HEK293T (cell line): Measurements from ENCODE around the gene OR1K1.

Experiments
- CTCF ChIA-PET: fragments of 350-600 bp; formaldehyde crosslinking; extraction: SDS; loops from one replicate; lab custom pipeline; 2021; ENCODE audit warnings: antibody characterized with exemption, inconsistent platforms; lab: Yijun Ruan, JAX
- POLR2A ChIA-PET: fragments of 350-600 bp; formaldehyde crosslinking; extraction: SDS; loops from one replicate; lab custom pipeline; 2020; ENCODE audit warnings: antibody characterized with exemption, inconsistent platforms; lab: Yijun Ruan, JAX
- DNase-seq: peaks from one replicate; pipeline ENCODE4 v3.0.0; 2012; ENCODE audit warnings: mixed read lengths; ENCODE audit errors: extremely low spot score
- ARNT ChIP-seq: fragments of 450-650 bp; IDR thresholded peaks from 2 replicates; pipeline ENCODE4 v1.6.1; 2017; ENCODE audit warnings: mild to moderate bottlenecking
- BHLHE40 ChIP-seq: fragments of 450-650 bp; IDR thresholded peaks from 2 replicates; pipeline ENCODE4 v1.6.1; 2016; ENCODE audit warnings: mild to moderate bottlenecking, moderate library complexity, borderline replicate concordance
- CTBP1 ChIP-seq: fragments of 450-650 bp; IDR thresholded peaks from 2 replicates; pipeline ENCODE4 v1.6.1; 2016; ENCODE audit warnings: borderline replicate concordance
- ELF4 ChIP-seq: fragments of 450-650 bp; IDR thresholded peaks from 2 replicates; pipeline ENCODE4 v1.6.1; 2017; ENCODE audit warnings: antibody characterized with exemption
- FOXA1 ChIP-seq: fragments of 450-650 bp; IDR thresholded peaks from 2 replicates; pipeline ENCODE4 v1.6.1; 2016; ENCODE audit warnings: mild to moderate bottlenecking
- FOXK2 ChIP-seq: fragments of 450-650 bp; IDR thresholded peaks from 2 replicates; pipeline ENCODE4 v1.6.1; 2016; ENCODE audit warnings: mild to moderate bottlenecking
- FOXM1 ChIP-seq: fragments of 450-650 bp; IDR thresholded peaks from 2 replicates; pipeline ENCODE4 v1.6.1; 2017; ENCODE audit warnings: mild to moderate bottlenecking, borderline replicate concordance
- HDGF ChIP-seq: fragments of 450-650 bp; IDR thresholded peaks from 2 replicates; pipeline ENCODE4 v1.6.1; 2017; ENCODE audit warnings: antibody characterized with exemption, borderline replicate concordance
- L3MBTL2 ChIP-seq: fragments of 450-650 bp; conservative IDR thresholded peaks from 2 replicates; pipeline ENCODE4 v1.6.1; 2016; ENCODE audit warnings: mild to moderate bottlenecking
- LEF1 ChIP-seq: fragments of 450-650 bp; IDR thresholded peaks from 2 replicates; pipeline ENCODE4 v1.6.1; 2017; ENCODE audit warnings: mild to moderate bottlenecking, borderline replicate concordance
- NFRKB ChIP-seq: fragments of 450-650 bp; IDR thresholded peaks from 2 replicates; pipeline ENCODE4 v1.6.1; 2016; ENCODE audit warnings: mild to moderate bottlenecking, moderate library complexity
- PKNOX1 ChIP-seq: fragments of 450-650 bp; IDR thresholded peaks from 2 replicates; pipeline ENCODE4 v1.6.1; 2016
- SP1 ChIP-seq: fragments of 450-650 bp; IDR thresholded peaks from 2 replicates; pipeline ENCODE4 v1.6.1; 2017
- SUZ12 ChIP-seq: fragments of 450-650 bp; IDR thresholded peaks from 2 replicates; pipeline ENCODE4 v1.6.1; 2016; ENCODE audit warnings: mild to moderate bottlenecking
- TARDBP ChIP-seq: fragments of 450-650 bp; IDR thresholded peaks from 2 replicates; pipeline ENCODE4 v1.6.1; 2016
- ZNF384 ChIP-seq: fragments of 450-650 bp; IDR thresholded peaks from 2 replicates; pipeline ENCODE4 v1.6.1; 2016

OR1K1 gene

GRCh38 chr9:122810306-122810946 is 10.5 kb downstream of the OR1K1 start:
- CTCF ChIA-PET, result interaction anchor here (0.6 to 1.6 kb wide), 2 partner anchors 151 to 346 kb away, joined by 3 to 4 read pairs; no protein-coding TSS in a partner anchor
- TF ChIP-seq FOXK2, result no peak
- no peak for TF ChIP-seq BHLHE40
- TF ChIP-seq FOXM1, result no peak
- TF ChIP-seq ARNT, result no peak
- peak; percentile 73 for DNase-seq
- POLR2A ChIA-PET, result interaction anchor here (1.0 kb wide), 1 partner anchor 17 kb away, joined by 3 read pairs; no protein-coding TSS in a partner anchor

- ChIA-PET CTCF (no interaction called here), POLR2A (no interaction called here)
- no peak for DNase-seq
- TF ChIP-seq FOXK2 (no peak), FOXM1 (no peak)
These were observed 12.8 kb downstream of the OR1K1 start for GRCh38 chr9:122812736-122813135.

GRCh38 chr9:122814545-122814944 is 14.6 kb downstream of the OR1K1 start:
- ChIA-PET POLR2A (interaction anchor here (1.1 kb wide), 1 partner anchor 14 kb away, joined by 3 read pairs; the partner anchor contains the start of gene PDCL), CTCF (no interaction called here)
- no peak for DNase-seq
- TF ChIP-seq ARNT (no peak), ELF4 (no peak), SUZ12 (no peak), LEF1 (no peak), L3MBTL2 (no peak), TARDBP (no peak), BHLHE40 (no peak), FOXA1 (no peak), HDGF (no peak), FOXM1 (no peak), CTBP1 (no peak), FOXK2 (no peak), ZNF384 (no peak), NFRKB (no peak), PKNOX1 (no peak), SP1 (no peak)

GRCh38 chr9:122815544-122815943 is 15.6 kb downstream of the OR1K1 start:
- CTCF ChIA-PET, result no interaction called here
- no peak for DNase-seq
- no peak for TF ChIP-seq L3MBTL2
- no peak for TF ChIP-seq ARNT
- TF ChIP-seq ELF4, result no peak
- POLR2A ChIA-PET, result no interaction called here

- TF ChIP-seq SUZ12 (no peak), NFRKB (no peak), FOXK2 (no peak), FOXM1 (no peak), LEF1 (no peak), ARNT (no peak), ELF4 (no peak), PKNOX1 (no peak), L3MBTL2 (no peak), CTBP1 (no peak)
These were observed 16.4 kb downstream of the OR1K1 start for GRCh38 chr9:122816163-122816867.

GRCh38 chr9:122819326-122819725 is 19.4 kb downstream of the OR1K1 start:
- TF ChIP-seq ZNF384 (no peak), LEF1 (no peak), CTBP1 (no peak), NFRKB (no peak), HDGF (no peak), BHLHE40 (no peak), SUZ12 (no peak), ELF4 (no peak), SP1 (no peak), FOXM1 (no peak), FOXK2 (no peak), L3MBTL2 (no peak), PKNOX1 (no peak), TARDBP (no peak), ARNT (no peak), FOXA1 (no peak)
- no peak for DNase-seq
- ChIA-PET POLR2A (interaction anchor here (1.4 kb wide), 1 partner anchor 9 kb away, joined by 5 read pairs; the partner anchor contains the start of gene PDCL), CTCF (no interaction called here)

More at GRCh38 chr9:122816163-122816867, 16.4 kb downstream of the OR1K1 start:
- ChIA-PET POLR2A (interaction anchor here (2.2 kb wide), 1 partner anchor 12 kb away, joined by 6 read pairs; the partner anchor contains the start of gene PDCL), CTCF (no interaction called here)
- DNase-seq, result no peak
